H9 (cell line): ENCODE data around the gene AGMAT. TPM values are rescaled to one million over a fixed set of nuclear protein-coding genes. Genes with fewer than 3 reads are reported as not detected.

Source experiments
- DNase-seq: peaks from one replicate; pipeline ENCODE4 v3.0.0-alpha.2; 2017
- H2AFZ ChIP-seq: one replicate; pipeline ENCODE4 v1.6.1; 2013; ENCODE audit warnings: mild to moderate bottlenecking, low read length, control low read depth, moderate library complexity
- H2AK5ac ChIP-seq: 2 replicates; pipeline ENCODE4 v1.6.1; 2013; ENCODE audit warnings: low read length, control low read depth, mixed read lengths; ENCODE audit not compliant: insufficient read length
- H2BK120ac ChIP-seq: one replicate; pipeline ENCODE4 v1.6.1; 2013; ENCODE audit warnings: low read depth, mild to moderate bottlenecking, low read length, control low read depth, inconsistent platforms; ENCODE audit not compliant: poor library complexity, severe bottlenecking
- H2BK12ac ChIP-seq: 2 replicates; pipeline ENCODE4 v1.6.1; 2013; ENCODE audit warnings: low read length, control low read depth, mixed read lengths, low read depth; ENCODE audit not compliant: insufficient read length
- H2BK15ac ChIP-seq: 2 replicates; pipeline ENCODE4 v1.6.1; 2013; ENCODE audit warnings: low read depth, low read length, control low read depth
- H2BK20ac ChIP-seq: one replicate; pipeline ENCODE4 v1.6.1; 2013; ENCODE audit warnings: low read depth, mild to moderate bottlenecking, low read length, control low read depth, inconsistent platforms; ENCODE audit not compliant: poor library complexity, severe bottlenecking
- H2BK5ac ChIP-seq: 2 replicates; pipeline ENCODE4 v1.6.1; 2013; ENCODE audit warnings: low read length, control low read depth, mixed read lengths; ENCODE audit not compliant: insufficient read length
- H3K14ac ChIP-seq: 2 replicates; pipeline ENCODE4 v1.6.1; 2013; ENCODE audit warnings: low read length, control low read depth; ENCODE audit not compliant: insufficient read depth
- H3K18ac ChIP-seq: 2 replicates; pipeline ENCODE4 v1.6.1; 2013; ENCODE audit warnings: low read depth, mild to moderate bottlenecking, mixed read lengths, low read length, control low read depth; ENCODE audit not compliant: insufficient read length
- H3K23ac ChIP-seq: 2 replicates; pipeline ENCODE4 v1.6.1; 2013; ENCODE audit warnings: low read length, control low read depth, mixed read lengths, low read depth; ENCODE audit not compliant: insufficient read length
- H3K23me2 ChIP-seq: 2 replicates; pipeline ENCODE4 v1.6.1; 2013; ENCODE audit warnings: low read depth, mild to moderate bottlenecking, mixed read lengths, low read length, control low read depth; ENCODE audit not compliant: insufficient read length, poor library complexity, severe bottlenecking
- H3K27ac ChIP-seq: 2 replicates; pipeline ENCODE4 v1.5.1; 2013; ENCODE audit warnings: low read length, control low read depth, mixed read lengths, low read depth; ENCODE audit not compliant: insufficient read length
- H3K27me3 ChIP-seq: 2 replicates; pipeline ENCODE4 v1.6.1; 2013; ENCODE audit warnings: low read length, control low read depth, inconsistent platforms; ENCODE audit not compliant: insufficient read depth
- H3K4ac ChIP-seq: 2 replicates; pipeline ENCODE4 v1.6.1; 2013; ENCODE audit warnings: low read depth, mild to moderate bottlenecking, control low read depth, inconsistent platforms, low read length, moderate library complexity
- H3K4me1 ChIP-seq: 2 replicates; pipeline ENCODE4 v1.6.1; 2013; ENCODE audit warnings: low read length, control low read depth, inconsistent platforms; ENCODE audit not compliant: insufficient read depth
- H3K4me2 ChIP-seq: 2 replicates; pipeline ENCODE4 v1.6.1; 2013; ENCODE audit warnings: low read length, control low read depth, mixed read lengths; ENCODE audit not compliant: insufficient read length, insufficient read depth
- H3K56ac ChIP-seq: 2 replicates; pipeline ENCODE4 v1.6.1; 2013; ENCODE audit warnings: low read depth, mild to moderate bottlenecking, mixed read lengths, low read length, control low read depth; ENCODE audit not compliant: insufficient read length
- H3K79me1 ChIP-seq: 2 replicates; pipeline ENCODE4 v1.6.1; 2013; ENCODE audit warnings: low read depth, mild to moderate bottlenecking, moderate library complexity, low read length, control low read depth, inconsistent platforms; ENCODE audit not compliant: insufficient read depth, poor library complexity, severe bottlenecking
- H3K79me2 ChIP-seq: 2 replicates; pipeline ENCODE4 v1.6.1; 2013; ENCODE audit warnings: low read length, control low read depth, inconsistent platforms; ENCODE audit not compliant: insufficient read depth
- H3K9ac ChIP-seq: 2 replicates; pipeline ENCODE4 v1.6.1; 2013; ENCODE audit warnings: low read length, control low read depth, mixed read lengths; ENCODE audit not compliant: insufficient read length; ENCODE audit errors: extremely low read depth
- H3K9me3 ChIP-seq: one replicate; pipeline ENCODE4 v1.6.1; 2013; ENCODE audit warnings: low read depth, low read length, inconsistent platforms; ENCODE audit not compliant: control insufficient read depth
- H3T11ph ChIP-seq: one replicate; pipeline ENCODE4 v1.6.1; 2013; ENCODE audit warnings: mild to moderate bottlenecking, low read length, control low read depth, inconsistent platforms
- H4K20me1 ChIP-seq: one replicate; pipeline ENCODE4 v1.6.1; 2013; ENCODE audit not compliant: control insufficient read depth, insufficient read length, insufficient read depth
- H4K5ac ChIP-seq: 2 replicates; pipeline ENCODE4 v1.6.1; 2013; ENCODE audit warnings: low read depth, mild to moderate bottlenecking, mixed read lengths, low read length, control low read depth; ENCODE audit not compliant: insufficient read length
- H4K8ac ChIP-seq: replicated peaks from 2 replicates; pipeline ENCODE4 v1.6.1; 2013; ENCODE audit warnings: low read length, control low read depth, mixed read lengths, low read depth; ENCODE audit not compliant: insufficient read length
- H4K91ac ChIP-seq: 2 replicates; pipeline ENCODE4 v1.6.1; 2013; ENCODE audit warnings: low read depth, mild to moderate bottlenecking, moderate library complexity, mixed read lengths, low read length, control low read depth; ENCODE audit not compliant: insufficient read length
- H3K27ac Mint-ChIP-seq, 3 experiments: 2 replicates in 2 of 3; 3 replicates in 1 of 3; pipeline ENCODE4 v1.8.0; 2020 to 2021; ENCODE audit warnings: mixed read lengths in 3 of 3, mild to moderate bottlenecking in 1 of 3, moderate library complexity in 1 of 3
- H3K27me3 Mint-ChIP-seq: 2 replicates; pipeline ENCODE4 v1.8.0; 2021; ENCODE audit warnings: low read depth, mild to moderate bottlenecking, moderate library complexity, mixed read lengths
- H3K36me3 Mint-ChIP-seq, 3 experiments: 2 replicates in 2 of 3; 3 replicates in 1 of 3; pipeline ENCODE4 v1.8.0; 2020 to 2021; ENCODE audit warnings: low read depth in 3 of 3, mixed read lengths in 3 of 3; ENCODE audit not compliant: insufficient read depth in 1 of 3
- H3K4me1 Mint-ChIP-seq, 2 experiments: 2 replicates each; pipeline ENCODE4 v1.8.0; 2020; ENCODE audit warnings: mixed read lengths in 2 of 2
- H3K4me3 Mint-ChIP-seq, 2 experiments: 2 replicates in 1 of 2; 3 replicates in 1 of 2; pipeline ENCODE4 v1.8.0; 2020 to 2021; ENCODE audit warnings: mild to moderate bottlenecking in 2 of 2, mixed read lengths in 2 of 2, moderate library complexity in 1 of 2
- H3K9me3 Mint-ChIP-seq, 2 experiments: 2 replicates in 1 of 2; 3 replicates in 1 of 2; pipeline ENCODE4 v1.8.0; 2020; ENCODE audit warnings: mild to moderate bottlenecking in 2 of 2, mixed read lengths in 2 of 2, moderate library complexity in 1 of 2
- WGBS: extraction: QIAGEN DNeasy Blood & Tissue Kit; methylation state at CpG from one replicate; pipeline ENCODE4 v1.1.7; 2013; ENCODE audit warnings: missing lambda C conversion rate, low lambda C conversion rate, mixed read lengths; ENCODE audit not compliant: insufficient read length; ENCODE audit errors: extremely low coverage; 5-methylcytosine and 5-hydroxymethylcytosine counted together
- total RNA-seq: library from RNA; stranded (reverse); gene quantifications from 2 replicates; pipeline ENCODE4 v1.2.1, GENCODE V29; 2021
- TF ChIP-seq, protein P1 (sequence below): fragments of 200-600 bp; sonication (generic); conservative IDR thresholded peaks from 3 replicates; pipeline ENCODE4 v1.8.0; 2021; ENCODE audit warnings: antibody characterized with exemption, mild to moderate bottlenecking

Gene AGMAT
- total RNA-seq, 1 experiment from 2014 or later: 4.0 TPM

DNA sequence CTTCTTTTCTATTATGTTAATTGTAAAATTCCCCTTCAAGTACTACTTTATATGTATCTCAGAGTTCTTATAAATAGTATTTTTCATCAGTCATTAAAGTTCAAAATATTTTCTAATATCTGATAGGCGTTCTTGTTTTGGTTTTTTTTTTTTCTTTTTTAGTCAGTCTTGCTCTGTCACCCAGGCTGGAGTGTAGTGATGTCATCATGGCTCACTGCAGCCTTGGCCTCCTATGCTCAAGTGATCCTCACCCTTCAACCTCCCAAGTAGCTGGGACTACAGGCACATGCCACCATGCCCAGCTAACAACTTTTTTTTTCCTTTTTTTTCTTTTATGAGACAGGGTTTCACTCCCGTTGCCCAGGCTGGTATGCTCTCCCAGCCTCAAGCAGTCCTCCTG is 27.3 kb downstream of the AGMAT start:
- Histone ChIP-seq H3K27me3 (no peaks in the 10 kb centered on the region), H3K4me1 (no peaks in the 10 kb centered on the region), H3K56ac (no peak overlapping the region), H3K27ac (no peak overlapping the region), H2BK120ac (no peak overlapping the region), H3K4ac (no peak overlapping the region), H3K23ac (no peak overlapping the region), H3K18ac (no peak overlapping the region), H3T11ph (no peak overlapping the region), H2BK15ac (no peak overlapping the region), H4K5ac (no peak overlapping the region), H2AFZ (no peak overlapping the region), H2BK20ac (no peak overlapping the region), H4K8ac (no peak overlapping the region), H3K79me1 (no peaks in the 10 kb centered on the region), H2BK5ac (no peak overlapping the region), H2AK5ac (no peak overlapping the region), H3K14ac (no peak overlapping the region), H3K79me2 (no peaks in the 10 kb centered on the region), H2BK12ac (no peak overlapping the region), H4K91ac (no peak overlapping the region), H3K4me2 (no peak overlapping the region), H3K9me3 (no peaks in the 10 kb centered on the region), H3K23me2 (no peaks in the 10 kb centered on the region), H4K20me1 (no peaks in the 10 kb centered on the region), H3K9ac (no peak overlapping the region)
- H3K36me3 Mint-ChIP-seq: peaks cover 4 to 32% (median 18%) of the 10 kb centered on the region in 3 experiments; a peak in 6 of 7 replicates
- TF ChIP-seq, protein P1, sequence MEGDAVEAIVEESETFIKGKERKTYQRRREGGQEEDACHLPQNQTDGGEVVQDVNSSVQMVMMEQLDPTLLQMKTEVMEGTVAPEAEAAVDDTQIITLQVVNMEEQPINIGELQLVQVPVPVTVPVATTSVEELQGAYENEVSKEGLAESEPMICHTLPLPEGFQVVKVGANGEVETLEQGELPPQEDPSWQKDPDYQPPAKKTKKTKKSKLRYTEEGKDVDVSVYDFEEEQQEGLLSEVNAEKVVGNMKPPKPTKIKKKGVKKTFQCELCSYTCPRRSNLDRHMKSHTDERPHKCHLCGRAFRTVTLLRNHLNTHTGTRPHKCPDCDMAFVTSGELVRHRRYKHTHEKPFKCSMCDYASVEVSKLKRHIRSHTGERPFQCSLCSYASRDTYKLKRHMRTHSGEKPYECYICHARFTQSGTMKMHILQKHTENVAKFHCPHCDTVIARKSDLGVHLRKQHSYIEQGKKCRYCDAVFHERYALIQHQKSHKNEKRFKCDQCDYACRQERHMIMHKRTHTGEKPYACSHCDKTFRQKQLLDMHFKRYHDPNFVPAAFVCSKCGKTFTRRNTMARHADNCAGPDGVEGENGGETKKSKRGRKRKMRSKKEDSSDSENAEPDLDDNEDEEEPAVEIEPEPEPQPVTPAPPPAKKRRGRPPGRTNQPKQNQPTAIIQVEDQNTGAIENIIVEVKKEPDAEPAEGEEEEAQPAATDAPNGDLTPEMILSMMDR: no peak
- no peak overlapping the region for H3K4me3 Mint-ChIP-seq
- no peak overlapping the region for H3K27ac Mint-ChIP-seq
- WGBS: no CpG with 5 or more reads among the region's 2 CpGs
- no peak for DNase-seq
- H3K27me3 Mint-ChIP-seq: no peaks in the 10 kb centered on the region
- H3K4me1 Mint-ChIP-seq: no peaks in the 10 kb centered on the region
- no peaks in the 10 kb centered on the region for H3K9me3 Mint-ChIP-seq
